Lung (tissue), 12 donors: ENCODE measurements around the gene DPYSL3. TPM values are rescaled to one million over a fixed set of nuclear protein-coding genes. Genes with fewer than 3 reads are reported as not detected.

ENCODE experiments used
- ATAC-seq: fragments of 200-7000 bp; cut with Tn5 transposase; one replicate; pipeline ENCODE4 v1.9.1; 2020; ENCODE audit warnings: moderate number of reproducible peaks; ENCODE audit not compliant: insufficient read depth, low FRiP score
- DNase-seq, 3 donors: peaks; one replicate each; pipeline ENCODE4 v3.0.0-alpha.2; 2013 to 2017
- H3K27ac ChIP-seq, 2 donors: one replicate each; pipeline ENCODE4 v1.5.1; 2013; ENCODE audit warnings: mild to moderate bottlenecking in 2 of 2, moderate library complexity in 2 of 2, control low read depth in 1 of 2, inconsistent platforms in 1 of 2, low read depth in 1 of 2, low read length in 1 of 2
- H3K27me3 ChIP-seq, 3 donors: one replicate each; pipeline ENCODE4 v1.5.1; 2013; ENCODE audit warnings: low read length in 2 of 3; ENCODE audit not compliant: control insufficient read depth in 3 of 3, insufficient read depth in 3 of 3
- H3K36me3 ChIP-seq, 4 donors: one replicate each; pipeline ENCODE4 v1.5.1; 2013; ENCODE audit warnings: low read length in 4 of 4, mild to moderate bottlenecking in 1 of 4, moderate library complexity in 1 of 4; ENCODE audit not compliant: control insufficient read depth in 4 of 4, insufficient read depth in 4 of 4
- H3K4me1 ChIP-seq, 5 donors: one replicate each; pipeline ENCODE4 v1.5.1; 2013; ENCODE audit warnings: low read length in 5 of 5, mild to moderate bottlenecking in 2 of 5, moderate library complexity in 1 of 5; ENCODE audit not compliant: control insufficient read depth in 5 of 5, insufficient read depth in 5 of 5
- H3K4me3 ChIP-seq: one replicate; pipeline ENCODE4 v1.5.1; 2013; ENCODE audit warnings: mild to moderate bottlenecking, control low read depth, moderate library complexity
- H3K9ac ChIP-seq, 2 donors: one replicate each; pipeline ENCODE4 v1.5.1; 2013; ENCODE audit warnings: low read length in 2 of 2, control low read depth in 1 of 2; ENCODE audit not compliant: insufficient read depth in 1 of 2
- H3K9me3 ChIP-seq, 4 donors: one replicate each; pipeline ENCODE4 v1.5.1; 2013; ENCODE audit warnings: low read length in 3 of 4, mild to moderate bottlenecking in 1 of 4, moderate library complexity in 1 of 4; ENCODE audit not compliant: control insufficient read depth in 4 of 4, insufficient read depth in 3 of 4
- CTCF ChIP-seq: IDR thresholded peaks from 2 replicates; pipeline ENCODE4 v1.5.1; 2012; ENCODE audit warnings: mild to moderate bottlenecking; ENCODE audit errors: control extremely low read depth, extremely low read depth
- WGBS, 2 donors: extraction: QIAGEN DNeasy Blood & Tissue Kit; methylation state at CpG; one replicate each; pipeline ENCODE4 v1.1.7; 2013; 5-methylcytosine and 5-hydroxymethylcytosine counted together
- polyA plus RNA-seq, 2 donors: library from polyadenylated mRNA; stranded (reverse); fragments of 200-250 nt; gene quantifications; one replicate each; pipeline ENCODE4 v1.2.1, GENCODE V29; 2013
- total RNA-seq, 2 donors: library from RNA; depleted of rRNA in 1 of 2; stranded (reverse); fragments of >200 nt in 1 of 2; gene quantifications; one replicate each; pipeline ENCODE4 v1.2.1, GENCODE V29; 2014 to 2021
- donor health status: control.
- donor health status: control.
- donor health status: Bipolar disorder and iron deficiency.
- donor health status: healthy.
- donor health status: DM: yes; HTN: yes; CAD: no.

The DPYSL3 gene
- total and polyA plus RNA-seq, 4 donors, result 13.8 to 112 (median 43.7) TPM

- DNase-seq, result peak in 2 of 3 donors; percentile 55
- H3K4me1 ChIP-seq, result peaks cover 0 to 8% (median 5%) of the 10 kb centered on the region in 5 donors
- WGBS, 2 donors, result 50 to 58% methylated on average over 4 of the region's 4 CpGs
- peak overlapping the region in 1 of 2 donors; percentile 33 for H3K27ac ChIP-seq
- no peak overlapping the region for H3K9ac ChIP-seq
- TF ChIP-seq CTCF, result no peak
- H3K9me3 ChIP-seq, result no peaks in the 10 kb centered on the region
- H3K27me3 ChIP-seq, result no peaks in the 10 kb centered on the region
- no peak for ATAC-seq
- H3K4me3 ChIP-seq, result no peak overlapping the region
- no peaks in the 10 kb centered on the region for H3K36me3 ChIP-seq
Observed at GRCh38 chr5:147472664-147473475, 37.0 kb downstream of the DPYSL3 start.

- H3K36me3 ChIP-seq, result no peaks in the 10 kb centered on the region
- H3K9me3 ChIP-seq, result no peaks in the 10 kb centered on the region
- H3K27ac ChIP-seq, result no peak overlapping the region
- ATAC-seq (no peak), DNase-seq (no peak)
- no peak overlapping the region for H3K9ac ChIP-seq
- H3K27me3 ChIP-seq, result no peaks in the 10 kb centered on the region
- H3K4me3 ChIP-seq, result no peak overlapping the region
- peaks cover 0 to 12% (median 5%) of the 10 kb centered on the region in 5 donors for H3K4me1 ChIP-seq
- 66 to 83% methylated on average over 1 of the region's 1 CpG for WGBS, 2 donors
- TF ChIP-seq CTCF, result no peak
Observed at GRCh38 chr5:147467973-147468508, 41.8 kb downstream of the DPYSL3 start.

- Histone ChIP-seq H3K9ac (no peak overlapping the region), H3K4me3 (no peak overlapping the region), H3K4me1 (peaks cover 0 to 6% (median 0%) of the 10 kb centered on the region in 5 donors), H3K36me3 (no peaks in the 10 kb centered on the region), H3K27me3 (no peaks in the 10 kb centered on the region), H3K27ac (peak overlapping the region in 1 of 2 donors; percentile 67), H3K9me3 (no peaks in the 10 kb centered on the region)
- peak in 1 of 3 donors; percentile 44 for DNase-seq
- no peak for TF ChIP-seq CTCF
- peak; percentile 38 for ATAC-seq
- WGBS, 2 donors, result 61 to 82% methylated on average over 6 of the region's 6 CpGs
Observed at GRCh38 chr5:147466360-147466980, 43.4 kb downstream of the DPYSL3 start.
